CD4-positive, alpha-beta memory T cell (primary cell): ENCODE data around the gene SPTB. TPM values are rescaled to one million over a fixed set of nuclear protein-coding genes. Genes with fewer than 3 reads are reported as not detected.
A peak's percentile ranks its signal among the peaks of the same experiment; 100 is the strongest.

ENCODE experiments used
- CTCF ChIA-PET: fragments of 350-600 bp; sonication (Branson Sonifier 250); formaldehyde crosslinking; loops from one replicate; lab custom pipeline; 2021; ENCODE audit warnings: inconsistent platforms; ENCODE audit not compliant: partially characterized antibody; lab: Charles Lee
- POLR2A ChIA-PET: fragments of 350-600 bp; sonication (Branson Sonifier 250); formaldehyde crosslinking; loops from one replicate; lab custom pipeline; 2021; ENCODE audit not compliant: partially characterized antibody; lab: Charles Lee
- DNase-seq, 5 donors: peaks; one replicate each; pipeline versions ENCODE4 v3.0.0 to v3.0.0-alpha.2; 2020 to 2022; ENCODE audit warnings: mixed read lengths in 1 of 5
- H3K27ac ChIP-seq: one replicate; pipeline ENCODE4 v1.7.0; 2013; ENCODE audit warnings: low read depth, low read length
- H3K27me3 ChIP-seq: 2 replicates; pipeline ENCODE4 v1.7.0; 2013; ENCODE audit warnings: mild to moderate bottlenecking, low read length, moderate library complexity; ENCODE audit not compliant: insufficient read depth
- H3K36me3 ChIP-seq: 2 replicates; pipeline ENCODE4 v1.7.0; 2013; ENCODE audit warnings: mild to moderate bottlenecking, low read length, moderate library complexity; ENCODE audit not compliant: insufficient read depth
- H3K4me1 ChIP-seq: 2 replicates; pipeline ENCODE4 v1.7.0; 2013; ENCODE audit warnings: mild to moderate bottlenecking, low read length, moderate library complexity; ENCODE audit not compliant: insufficient read depth
- H3K4me3 ChIP-seq, 2 donors: one replicate each; pipeline ENCODE4 v1.7.0; 2013; ENCODE audit warnings: low read length in 2 of 2, mild to moderate bottlenecking in 1 of 2
- H3K9me3 ChIP-seq, 2 donors: one replicate each; pipeline ENCODE4 v1.7.0; 2013; ENCODE audit warnings: low read length in 2 of 2, control low read depth in 1 of 2; ENCODE audit not compliant: control insufficient read depth in 1 of 2
- H3K27ac Mint-ChIP-seq, 7 donors: one replicate each; pipeline ENCODE4 v1.8.0; 2020 to 2021; ENCODE audit warnings: mixed read lengths in 7 of 7, mild to moderate bottlenecking in 6 of 7, inconsistent platforms in 3 of 7, moderate library complexity in 3 of 7
- H3K27me3 Mint-ChIP-seq, 2 donors: one replicate each; pipeline ENCODE4 v1.8.0; 2020 to 2021; ENCODE audit warnings: mixed read lengths in 2 of 2
- H3K36me3 Mint-ChIP-seq, 2 donors: one replicate each; pipeline ENCODE4 v1.8.0; 2020 to 2021; ENCODE audit warnings: mixed read lengths in 2 of 2, inconsistent platforms in 1 of 2, mild to moderate bottlenecking in 1 of 2
- H3K4me1 Mint-ChIP-seq, 4 donors: one replicate each; pipeline ENCODE4 v1.8.0; 2020 to 2021; ENCODE audit warnings: mixed read lengths in 4 of 4, mild to moderate bottlenecking in 1 of 4
- H3K4me3 Mint-ChIP-seq, 8 donors: one replicate each; pipeline ENCODE4 v1.8.0; 2020 to 2021; ENCODE audit warnings: mixed read lengths in 8 of 8, mild to moderate bottlenecking in 7 of 8, moderate library complexity in 6 of 8, inconsistent platforms in 3 of 8
- H3K9me3 Mint-ChIP-seq, 8 donors: one replicate each; pipeline ENCODE4 v1.8.0; 2020 to 2021; ENCODE audit warnings: mixed read lengths in 8 of 8, mild to moderate bottlenecking in 5 of 8, inconsistent platforms in 3 of 8, moderate library complexity in 1 of 8
- intact Hi-C: fragments of 100-400 bp; cut with micrococcal nuclease; formaldehyde crosslinking; loops from one replicate; pipeline ENCODE4 v1.15.1; 2023
- polyA plus RNA-seq, 2 donors: library from polyadenylated mRNA; unstranded; fragments of 300-500 nt; fragmentation: Illumina TruSeq; gene quantifications; one replicate each; pipeline ENCODE4 v1.2.3, GENCODE V29; 2021
- total RNA-seq, 2 experiments: library from RNA; stranded (reverse); gene quantifications; one replicate each; pipeline ENCODE4 v1.2.3, GENCODE V29; 2021

SPTB gene
- total and polyA plus RNA-seq, 4 experiments from 2014 or later = 0.03 to 0.37 (median 0.09) TPM; not detected in 1

DNA sequence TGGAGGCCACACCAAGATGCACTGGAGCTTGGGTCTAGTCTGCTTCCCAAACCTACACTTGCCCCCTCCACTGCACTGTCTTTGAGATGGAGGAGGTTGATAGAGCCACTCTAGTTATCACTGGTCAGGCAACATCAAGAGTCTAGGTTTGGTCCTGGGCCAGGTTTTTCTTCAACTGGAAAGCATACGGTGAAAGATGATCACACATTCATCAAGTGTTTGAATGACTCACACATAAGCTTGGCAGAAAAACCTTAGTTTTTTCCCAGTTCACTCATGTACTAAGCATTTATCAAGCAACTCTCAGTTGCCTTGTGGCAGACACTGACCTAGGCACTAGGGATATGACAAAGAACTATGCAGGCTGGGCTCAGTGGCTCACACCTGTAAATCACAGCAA, 91.0 kb downstream of the SPTB start:
- no peaks in the 10 kb centered on the region for H3K36me3 Mint-ChIP-seq
- H3K27me3 Mint-ChIP-seq = no peaks in the 10 kb centered on the region
- Histone ChIP-seq H3K36me3 (no peaks in the 10 kb centered on the region), H3K4me3 (no peak overlapping the region), H3K27ac (no peak overlapping the region), H3K4me1 (no peaks in the 10 kb centered on the region), H3K9me3 (no peaks in the 10 kb centered on the region), H3K27me3 (no peaks in the 10 kb centered on the region)
- H3K4me1 Mint-ChIP-seq = no peaks in the 10 kb centered on the region
- ChIA-PET POLR2A (interaction anchor here (0.5 kb wide), 1 partner anchor 88 kb away, joined by 3 read pairs; no protein-coding TSS in a partner anchor), CTCF (no interaction called here)
- no peak overlapping the region for H3K27ac Mint-ChIP-seq
- no peak for DNase-seq
- intact Hi-C loops = no loop called here
- no peaks in the 10 kb centered on the region for H3K9me3 Mint-ChIP-seq
- H3K4me3 Mint-ChIP-seq = no peak overlapping the region

DNA sequence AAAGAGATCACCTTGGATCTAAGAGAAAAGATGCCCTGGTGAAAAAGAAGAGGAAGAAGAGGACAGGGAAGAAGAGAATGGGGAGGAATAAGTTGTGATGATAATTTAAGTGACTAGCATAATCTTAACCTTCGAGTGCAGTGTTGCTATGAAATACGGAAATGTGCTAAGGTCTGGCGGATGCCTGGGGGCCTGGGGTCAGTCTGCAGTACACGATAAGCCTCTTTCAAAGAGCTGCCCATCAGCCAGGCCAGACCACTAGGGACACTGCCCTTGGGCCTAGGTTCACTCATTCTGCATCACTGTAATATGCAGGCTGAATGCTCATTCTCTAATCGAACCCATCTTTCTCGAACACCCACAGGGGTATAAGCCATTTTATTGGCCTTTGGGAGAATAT, 92.1 kb downstream of the SPTB start:
- CTCF ChIA-PET = no interaction called here
- H3K9me3 Mint-ChIP-seq = no peaks in the 10 kb centered on the region

DNA sequence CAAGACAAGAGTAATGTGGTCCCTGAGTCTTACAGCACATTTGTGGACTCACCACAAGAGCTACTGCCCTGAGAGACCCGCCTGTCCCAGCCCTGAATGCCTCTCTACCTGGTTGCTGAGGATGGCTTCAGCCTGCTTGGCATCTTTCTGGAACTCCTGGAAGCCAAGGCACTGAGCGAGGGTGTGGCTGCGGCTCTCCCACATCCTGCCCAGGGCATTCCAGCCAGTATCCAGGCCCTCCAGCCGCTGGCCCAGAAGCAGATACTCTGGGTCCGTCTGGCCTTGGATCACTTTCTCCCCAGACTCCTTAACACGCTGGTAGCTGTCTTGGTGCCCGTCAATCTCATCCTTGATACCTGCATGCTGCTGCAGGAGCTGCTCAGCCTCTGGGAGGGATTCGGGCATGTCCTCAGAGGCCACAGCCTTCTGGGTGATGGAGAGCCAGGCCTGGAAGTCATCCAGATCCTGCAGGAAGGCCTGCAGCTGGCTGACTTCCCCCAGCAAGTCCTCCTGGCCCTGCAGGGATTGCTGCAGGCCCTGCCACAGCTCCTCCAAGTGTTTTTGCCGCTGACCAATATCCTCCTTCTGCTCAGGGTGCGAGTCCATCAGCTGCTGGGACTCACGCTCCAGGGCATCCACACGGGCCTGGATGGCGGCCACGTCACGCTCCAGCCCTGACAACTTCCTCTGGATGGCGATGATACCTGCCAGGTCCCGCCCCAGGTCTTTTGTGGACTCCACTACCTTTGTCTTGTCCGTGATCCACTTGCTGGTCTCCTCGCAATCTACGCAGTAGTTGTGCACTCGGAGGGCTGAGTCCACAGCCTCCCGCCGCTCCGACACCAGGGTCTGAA, 93.2 kb downstream of the SPTB start:
- intact Hi-C loops = no loop called here
- Histone ChIP-seq H3K36me3 (no peaks in the 10 kb centered on the region), H3K27me3 (no peaks in the 10 kb centered on the region), H3K9me3 (no peaks in the 10 kb centered on the region), H3K27ac (no peak overlapping the region), H3K4me3 (no peak overlapping the region), H3K4me1 (no peaks in the 10 kb centered on the region)
- Mint-ChIP-seq H3K4me1 (no peaks in the 10 kb centered on the region), H3K9me3 (no peaks in the 10 kb centered on the region), H3K4me3 (no peak overlapping the region), H3K36me3 (no peaks in the 10 kb centered on the region), H3K27ac (no peak overlapping the region), H3K27me3 (no peaks in the 10 kb centered on the region)
- CTCF ChIA-PET = no interaction called here
- POLR2A ChIA-PET = no interaction called here
- DNase-seq = no peak

More for the DNA sequence above, 92.1 kb downstream of the SPTB start:
- Histone ChIP-seq H3K9me3 (no peaks in the 10 kb centered on the region), H3K4me1 (no peaks in the 10 kb centered on the region), H3K27ac (no peak overlapping the region), H3K27me3 (no peaks in the 10 kb centered on the region), H3K36me3 (no peaks in the 10 kb centered on the region), H3K4me3 (no peak overlapping the region)
- H3K4me3 Mint-ChIP-seq = no peak overlapping the region
- no peaks in the 10 kb centered on the region for H3K4me1 Mint-ChIP-seq
- POLR2A ChIA-PET = no interaction called here
- DNase-seq = no peak
- H3K27me3 Mint-ChIP-seq = no peaks in the 10 kb centered on the region
- H3K27ac Mint-ChIP-seq = peak overlapping the region in 1 of 7 donors; percentile 7
- H3K36me3 Mint-ChIP-seq = no peaks in the 10 kb centered on the region
- intact Hi-C loops = no loop called here

DNA sequence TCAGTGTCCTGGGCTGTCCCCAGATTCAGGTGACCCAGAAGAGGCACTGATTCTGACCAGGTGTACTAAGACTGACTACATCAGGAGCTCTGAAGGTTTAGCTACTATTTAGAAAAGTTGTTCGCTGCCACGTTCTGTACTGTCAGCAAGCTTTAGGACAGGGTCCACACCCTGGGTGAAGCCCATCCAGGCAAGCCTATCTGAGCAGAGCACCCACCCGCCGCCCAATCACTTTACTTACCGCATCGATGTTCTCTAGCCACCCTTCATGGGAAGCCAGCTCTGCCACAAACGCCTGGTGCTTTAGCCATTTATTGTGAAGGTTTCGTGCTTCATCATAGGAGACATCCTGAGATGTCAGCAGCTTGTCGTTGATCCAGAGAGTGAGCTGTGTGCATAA, 95.7 kb downstream of the SPTB start:
- intact Hi-C loops = no loop called here
- ChIA-PET POLR2A (no interaction called here), CTCF (interaction anchor here (1.9 kb wide), 1 partner anchor 19 kb away, joined by 4 read pairs; no protein-coding TSS in a partner anchor)
- Mint-ChIP-seq H3K4me1 (no peaks in the 10 kb centered on the region), H3K27me3 (no peaks in the 10 kb centered on the region), H3K36me3 (no peaks in the 10 kb centered on the region), H3K27ac (peak overlapping the region in 1 of 7 donors; percentile 19), H3K4me3 (no peak overlapping the region), H3K9me3 (no peaks in the 10 kb centered on the region)
- DNase-seq = no peak
- no peaks in the 10 kb centered on the region for H3K36me3 ChIP-seq
- H3K4me3 ChIP-seq = no peak overlapping the region
- H3K9me3 ChIP-seq = no peaks in the 10 kb centered on the region
- no peaks in the 10 kb centered on the region for H3K4me1 ChIP-seq
- no peak overlapping the region for H3K27ac ChIP-seq
- no peaks in the 10 kb centered on the region for H3K27me3 ChIP-seq

DNA sequence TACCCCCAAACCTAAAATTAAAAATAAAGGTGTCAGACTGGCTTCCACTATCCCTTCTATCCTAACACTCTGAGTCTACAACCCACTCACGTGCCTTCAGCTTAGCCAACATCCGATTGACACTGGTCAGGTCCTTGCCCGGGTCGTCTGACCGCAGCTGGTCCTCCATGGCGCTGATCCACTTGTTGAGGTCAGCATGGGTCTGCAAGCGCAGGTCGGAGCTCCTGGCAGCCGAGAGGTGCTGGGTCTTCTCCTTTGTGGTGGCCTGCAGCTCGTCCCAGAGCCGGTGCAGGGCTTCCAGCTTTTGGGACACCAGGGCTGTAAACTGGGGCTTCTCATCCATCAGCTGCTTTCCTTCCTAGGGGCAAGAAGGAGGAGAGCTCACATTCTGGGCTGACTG, 97.5 kb downstream of the SPTB start:
- no peaks in the 10 kb centered on the region for H3K27me3 Mint-ChIP-seq
- no peak overlapping the region for H3K4me3 Mint-ChIP-seq
- POLR2A ChIA-PET = no interaction called here
- no peak overlapping the region for H3K27ac Mint-ChIP-seq
- H3K4me1 Mint-ChIP-seq = no peaks in the 10 kb centered on the region
- Histone ChIP-seq H3K27ac (no peak overlapping the region), H3K27me3 (no peaks in the 10 kb centered on the region), H3K4me1 (no peaks in the 10 kb centered on the region), H3K4me3 (no peak overlapping the region), H3K9me3 (no peaks in the 10 kb centered on the region), H3K36me3 (no peaks in the 10 kb centered on the region)
- H3K36me3 Mint-ChIP-seq = no peaks in the 10 kb centered on the region
- CTCF ChIA-PET = interaction anchor here (1.3 kb wide), 1 partner anchor 11 kb away, joined by 3 read pairs; no protein-coding TSS in a partner anchor
- intact Hi-C loops = no loop called here
- H3K9me3 Mint-ChIP-seq = no peaks in the 10 kb centered on the region
- no peak for DNase-seq

DNA sequence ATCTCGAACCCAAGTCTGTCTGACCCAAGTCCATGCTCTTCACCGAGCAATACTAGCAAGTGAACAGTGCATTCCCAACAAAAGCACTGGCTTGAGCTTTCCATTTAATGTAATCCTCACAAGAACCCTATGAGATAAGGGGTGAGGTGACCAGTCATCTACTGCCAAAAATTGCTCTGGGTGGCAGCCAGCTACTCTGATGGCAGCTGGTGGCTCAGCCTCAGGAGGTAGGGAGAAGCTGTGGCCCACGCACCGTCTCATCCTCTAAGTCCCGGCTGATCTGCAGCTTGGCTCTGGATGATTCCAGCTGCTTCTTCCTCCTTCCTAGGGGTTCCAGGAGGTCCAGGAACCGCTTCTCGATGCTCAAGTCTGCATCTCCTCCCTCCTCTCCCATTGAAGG, 100.2 kb downstream of the SPTB start:
- no peaks in the 10 kb centered on the region for H3K9me3 Mint-ChIP-seq
- H3K27me3 Mint-ChIP-seq = no peaks in the 10 kb centered on the region
- H3K36me3 Mint-ChIP-seq = no peaks in the 10 kb centered on the region
- POLR2A ChIA-PET = no interaction called here
- Histone ChIP-seq H3K27me3 (no peaks in the 10 kb centered on the region), H3K4me1 (no peaks in the 10 kb centered on the region), H3K9me3 (no peaks in the 10 kb centered on the region), H3K4me3 (no peak overlapping the region), H3K27ac (no peak overlapping the region), H3K36me3 (no peaks in the 10 kb centered on the region)
- H3K4me3 Mint-ChIP-seq = no peak overlapping the region
- intact Hi-C loops = no loop called here
- peaks cover 0 to 2% (median 0%) of the 10 kb centered on the region in 4 donors for H3K4me1 Mint-ChIP-seq
- H3K27ac Mint-ChIP-seq = no peak overlapping the region
- DNase-seq = no peak
- CTCF ChIA-PET = interaction anchor here (0.8 to 2.3 kb wide), 4 partner anchors 14 to 107 kb away, joined by 3 to 8 read pairs (median 6); no protein-coding TSS in a partner anchor

DNA sequence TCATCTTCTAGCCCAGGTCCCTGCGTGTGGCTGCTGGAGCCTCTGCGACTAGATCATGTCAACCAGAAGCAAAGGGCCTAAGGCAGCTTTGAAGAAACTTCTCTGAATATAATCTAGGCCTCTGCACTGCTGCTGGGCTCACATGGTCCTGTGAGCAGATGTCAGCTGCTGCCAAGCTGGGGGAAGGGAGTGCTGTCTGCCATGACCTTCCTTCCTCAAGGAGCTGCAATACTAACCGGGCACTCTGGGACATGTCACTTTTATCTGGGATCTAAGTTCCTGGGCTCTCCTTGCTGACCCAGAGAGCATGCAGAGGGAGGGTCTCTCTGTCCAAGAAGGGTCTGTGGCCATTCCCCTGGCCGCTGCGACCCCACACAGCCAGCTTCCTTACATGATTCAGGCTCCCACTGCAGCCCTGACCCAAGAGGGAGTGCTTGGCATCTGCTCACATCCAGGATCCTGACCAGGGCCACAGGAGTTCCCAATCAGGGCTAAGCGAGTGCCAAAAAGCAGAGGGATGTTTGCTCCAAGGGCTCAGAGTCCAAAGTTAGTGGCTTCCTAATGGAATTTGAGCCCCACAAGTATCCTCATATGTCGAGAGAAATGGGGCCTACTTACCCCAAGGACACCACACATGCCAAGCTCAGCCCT, 101.5 kb downstream of the SPTB start:
- H3K36me3 Mint-ChIP-seq = no peaks in the 10 kb centered on the region
- H3K4me1 ChIP-seq = no peaks in the 10 kb centered on the region
- peaks cover 0 to 2% (median 0%) of the 10 kb centered on the region in 4 donors for H3K4me1 Mint-ChIP-seq
- H3K27ac ChIP-seq = no peak overlapping the region
- H3K9me3 ChIP-seq = no peaks in the 10 kb centered on the region
- H3K27ac Mint-ChIP-seq = no peak overlapping the region
- CTCF ChIA-PET = interaction anchor here (0.9 to 2.3 kb wide), 3 partner anchors 13 to 141 kb away, joined by 3 to 8 read pairs (median 8); no protein-coding TSS in a partner anchor
- no peaks in the 10 kb centered on the region for H3K9me3 Mint-ChIP-seq
- intact Hi-C loops = no loop called here
- DNase-seq = no peak
- POLR2A ChIA-PET = no interaction called here
- H3K27me3 Mint-ChIP-seq = no peaks in the 10 kb centered on the region
- no peak overlapping the region for H3K4me3 ChIP-seq
- no peak overlapping the region for H3K4me3 Mint-ChIP-seq
- H3K27me3 ChIP-seq = no peaks in the 10 kb centered on the region
- H3K36me3 ChIP-seq = no peaks in the 10 kb centered on the region
